ENCODE data around the gene ENAM. TPM values are rescaled to one million over a fixed set of nuclear protein-coding genes. Genes with fewer than 3 reads are reported as not detected.
"Not testable (repeated sequence)": the region's sequence is repeated elsewhere in the genome, so short reads cannot be mapped to it uniquely, and the experiment has no call there.

The ENAM gene
- total and polyA plus RNA-seq, 4 donors: 0.19 TPM; not detected in 3

GRCh38 chr4:70678383-70678999, 49.9 kb downstream of the ENAM start:
- H3K4me3 ChIP-seq (ENCODE audit: low read length in 2 of 2): no peak overlapping the region
- no peak for DNase-seq
- intact Hi-C loops (cut with DNase I): no loop called here
- H3K27me3 ChIP-seq (ENCODE audit: control insufficient read depth in 1 of 2, insufficient read depth in 2 of 2, low read length in 1 of 2): no peaks in the 10 kb centered on the region
- no peaks in the 10 kb centered on the region for H3K36me3 ChIP-seq (ENCODE audit: control insufficient read depth in 1 of 2, insufficient read depth in 2 of 2, low read length in 1 of 2)
- no peaks in the 10 kb centered on the region for H3K4me1 ChIP-seq (ENCODE audit: control insufficient read depth in 1 of 2, insufficient read depth in 2 of 2, low read length in 2 of 2)
- WGBS, 2 donors: 92 to 94% methylated on average over 1 of the region's 1 CpG
- no peak overlapping the region for H3K27ac ChIP-seq (ENCODE audit: low read depth in 1 of 2, low read length in 2 of 2)
- no peak for ATAC-seq (ENCODE audit: low FRiP score)
- H3K9me3 ChIP-seq (ENCODE audit: control insufficient read depth, low read length): no peaks in the 10 kb centered on the region

DNA sequence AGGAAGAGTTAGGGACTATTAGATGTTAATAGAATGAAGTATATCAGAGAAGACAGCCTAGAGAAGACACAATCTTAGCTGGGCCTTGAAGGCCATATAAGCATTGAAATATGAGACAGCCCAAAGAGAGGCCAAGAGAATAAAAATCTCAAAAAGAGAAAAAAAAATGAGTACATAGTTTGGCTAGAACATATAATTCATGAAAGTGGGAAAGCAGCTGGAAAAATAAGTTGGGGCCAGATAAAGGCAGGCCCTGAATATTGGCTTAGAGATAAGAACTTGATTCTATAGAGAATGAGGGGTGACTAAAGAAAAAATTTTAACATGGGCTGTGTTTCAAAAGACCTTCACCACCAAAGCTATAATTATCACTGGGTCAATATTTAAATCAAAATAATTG, 52.4 kb downstream of the ENAM start:
- Histone ChIP-seq H3K9me3 (ENCODE audit: control insufficient read depth, low read length) (no peaks in the 10 kb centered on the region), H3K27me3 (ENCODE audit: control insufficient read depth in 1 of 2, insufficient read depth in 2 of 2, low read length in 1 of 2) (no peaks in the 10 kb centered on the region), H3K27ac (ENCODE audit: low read depth in 1 of 2, low read length in 2 of 2) (no peak overlapping the region), H3K36me3 (ENCODE audit: control insufficient read depth in 1 of 2, insufficient read depth in 2 of 2, low read length in 1 of 2) (no peaks in the 10 kb centered on the region), H3K4me3 (ENCODE audit: low read length in 2 of 2) (no peak overlapping the region), H3K4me1 (ENCODE audit: control insufficient read depth in 1 of 2, insufficient read depth in 2 of 2, low read length in 2 of 2) (no peaks in the 10 kb centered on the region)
- DNase-seq (no peak), ATAC-seq (ENCODE audit: low FRiP score) (no peak)
- intact Hi-C loops (cut with DNase I): loop anchor here in 1 of 2 donors (10.0 kb wide), 1 partner anchor 314 kb away; the partner anchor contains the start of gene DCK

DNA sequence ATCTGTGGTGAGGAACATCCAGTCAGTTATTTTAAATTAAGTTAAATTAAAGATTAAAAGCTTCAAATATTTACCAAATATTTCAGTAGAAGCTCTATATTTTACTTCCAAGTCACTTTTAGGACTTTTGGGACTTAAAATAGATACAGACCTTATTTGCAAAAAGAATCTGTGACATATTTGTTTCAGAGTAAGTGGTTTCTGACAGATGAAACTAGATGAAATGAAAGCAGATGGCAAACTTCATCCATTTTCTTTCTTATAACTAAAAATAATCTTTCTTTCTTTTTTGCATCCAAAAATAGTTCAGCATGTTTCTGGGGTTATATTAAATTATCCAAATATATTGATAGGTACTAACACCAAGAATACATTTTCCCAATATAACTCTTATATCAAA, 53.2 kb downstream of the ENAM start:
- no peaks in the 10 kb centered on the region for H3K9me3 ChIP-seq (ENCODE audit: control insufficient read depth, low read length)
- intact Hi-C loops (cut with DNase I): loop anchor here in 1 of 2 donors (10.0 kb wide), 1 partner anchor 313 kb away; the partner anchor contains the start of gene DCK
- H3K27ac ChIP-seq (ENCODE audit: low read depth in 1 of 2, low read length in 2 of 2): no peak overlapping the region
- ATAC-seq (ENCODE audit: low FRiP score) (no peak), DNase-seq (no peak)
- no peak overlapping the region for H3K4me3 ChIP-seq (ENCODE audit: low read length in 2 of 2)
- H3K4me1 ChIP-seq (ENCODE audit: control insufficient read depth in 1 of 2, insufficient read depth in 2 of 2, low read length in 2 of 2): no peaks in the 10 kb centered on the region
- no peaks in the 10 kb centered on the region for H3K36me3 ChIP-seq (ENCODE audit: control insufficient read depth in 1 of 2, insufficient read depth in 2 of 2, low read length in 1 of 2)
- H3K27me3 ChIP-seq (ENCODE audit: control insufficient read depth in 1 of 2, insufficient read depth in 2 of 2, low read length in 1 of 2): no peaks in the 10 kb centered on the region

DNA sequence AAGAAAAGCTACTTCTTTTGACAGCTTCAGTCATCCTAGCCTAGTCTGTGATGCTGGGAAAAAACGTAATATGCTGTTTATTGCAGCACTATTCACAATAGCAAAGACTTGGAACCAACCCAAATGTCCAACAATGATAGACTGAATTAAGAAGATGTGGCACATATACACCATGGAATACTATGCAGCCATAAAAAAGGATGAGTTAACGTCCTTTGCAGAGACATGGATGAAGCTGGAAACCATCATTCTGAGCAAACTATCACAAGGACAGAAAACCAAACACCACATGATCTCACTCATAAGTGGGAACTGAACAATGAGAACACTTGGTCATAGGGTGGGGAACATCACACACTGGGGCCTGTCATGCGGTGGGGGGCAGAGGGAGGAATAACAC, 53.6 kb downstream of the ENAM start:
- H3K36me3 ChIP-seq (ENCODE audit: control insufficient read depth in 1 of 2, insufficient read depth in 2 of 2, low read length in 1 of 2); ATAC-seq (ENCODE audit: low FRiP score); H3K4me3 ChIP-seq (ENCODE audit: low read length in 2 of 2); DNase-seq; H3K4me1 ChIP-seq (ENCODE audit: control insufficient read depth in 1 of 2, insufficient read depth in 2 of 2, low read length in 2 of 2); H3K27ac ChIP-seq (ENCODE audit: low read depth in 1 of 2, low read length in 2 of 2); H3K27me3 ChIP-seq (ENCODE audit: control insufficient read depth in 1 of 2, insufficient read depth in 2 of 2, low read length in 1 of 2); H3K9me3 ChIP-seq (ENCODE audit: control insufficient read depth, low read length): not testable (repeated sequence)
- intact Hi-C loops (cut with DNase I): loop anchor here in 1 of 2 donors (10.0 kb wide), 1 partner anchor 313 kb away; the partner anchor contains the start of gene DCK
- 74 to 76% methylated on average over 3 of the region's 3 CpGs for WGBS, 2 donors

- no peak for ATAC-seq (ENCODE audit: low FRiP score)
Observed at GRCh38 chr4:70687392-70687791, 58.8 kb downstream of the ENAM start.

DNA sequence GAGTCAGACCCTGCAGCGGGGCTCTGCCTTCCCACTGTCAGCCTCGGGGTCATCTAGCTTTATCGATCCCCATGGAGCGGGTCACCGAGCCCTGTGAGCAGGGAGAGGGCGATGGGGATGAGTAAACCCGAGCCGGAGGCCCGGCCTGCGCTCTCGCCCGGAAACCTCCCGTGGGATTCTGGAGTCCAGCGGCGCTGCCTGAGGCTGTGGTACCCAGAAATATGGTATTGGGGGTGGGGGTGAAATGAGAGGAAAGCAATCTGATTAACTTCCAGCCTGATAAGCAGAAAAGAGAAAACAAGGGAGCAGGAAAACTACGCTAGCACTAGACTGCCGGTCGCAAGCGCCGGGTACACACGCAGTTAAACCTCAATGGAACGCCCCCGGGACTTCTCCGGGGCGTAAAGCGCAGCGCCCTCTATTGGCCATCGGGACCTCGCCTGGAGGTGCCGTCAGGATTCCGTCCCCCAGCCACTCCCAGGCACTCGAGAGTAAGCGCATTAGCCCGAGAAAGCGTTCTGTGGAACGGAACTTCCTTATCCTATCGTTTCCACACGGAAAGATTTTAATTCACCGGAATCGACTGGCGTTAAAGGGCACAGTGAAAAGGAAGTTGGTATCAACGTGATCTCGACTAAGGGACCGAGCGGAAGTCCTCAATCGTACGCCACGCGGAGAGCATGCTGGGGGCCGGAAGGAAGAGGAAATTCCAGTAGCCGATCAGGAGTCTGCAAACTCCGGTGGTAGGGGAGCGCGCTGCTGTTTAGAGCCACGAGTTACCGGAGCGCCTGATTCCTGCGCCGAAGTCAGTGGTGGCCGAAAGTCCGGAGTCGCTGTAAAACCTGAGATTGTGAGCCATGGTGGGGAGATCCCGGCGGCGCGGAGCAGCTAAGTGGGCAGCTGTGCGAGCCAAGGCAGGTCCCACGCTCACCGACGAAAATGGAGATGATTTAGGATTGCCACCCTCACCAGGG, 59.6 kb downstream of the ENAM start, which contains the start of gene UTP3:
UTP3 (plus strand) TSS at position 712 of the 974 bp plus-strand sequence; CDS start at position 858, 146 bp downstream.
- DNase-seq (peak; percentile 97 to 98), ATAC-seq (ENCODE audit: low FRiP score) (peak; percentile 99)
- no peaks in the 10 kb centered on the region for H3K27me3 ChIP-seq (ENCODE audit: control insufficient read depth in 1 of 2, insufficient read depth in 2 of 2, low read length in 1 of 2)
- WGBS, 2 donors: 0% methylated on average over 70 of the region's 70 CpGs
- intact Hi-C loops (cut with DNase I): loop anchor here (2.0 to 10.0 kb wide), 4 partner anchors 17 to 307 kb away; partner anchors contain the start of gene DCK (in 1 of the 2)
- H3K9me3 ChIP-seq (ENCODE audit: control insufficient read depth, low read length): no peaks in the 10 kb centered on the region
- peaks cover 0 to 5% of the 10 kb centered on the region in 2 donors for H3K4me1 ChIP-seq (ENCODE audit: control insufficient read depth in 1 of 2, insufficient read depth in 2 of 2, low read length in 2 of 2)
- peak within 1 kb of the TSS; percentile 79 to 94 for H3K4me3 ChIP-seq (ENCODE audit: low read length in 2 of 2)
- peak within 1 kb of the TSS; percentile 90 to 98 for H3K27ac ChIP-seq (ENCODE audit: low read depth in 1 of 2, low read length in 2 of 2)
- H3K36me3 ChIP-seq (ENCODE audit: control insufficient read depth in 1 of 2, insufficient read depth in 2 of 2, low read length in 1 of 2): no peaks in the 10 kb centered on the region

More at GRCh38 chr4:70687392-70687791, 58.8 kb downstream of the ENAM start:
- Histone ChIP-seq H3K4me3 (ENCODE audit: low read length in 2 of 2) (peak overlapping the region; percentile 68 to 94), H3K36me3 (ENCODE audit: control insufficient read depth in 1 of 2, insufficient read depth in 2 of 2, low read length in 1 of 2) (no peaks in the 10 kb centered on the region), H3K4me1 (ENCODE audit: control insufficient read depth in 1 of 2, insufficient read depth in 2 of 2, low read length in 2 of 2) (peaks cover 0 to 5% of the 10 kb centered on the region in 2 donors), H3K27ac (ENCODE audit: low read depth in 1 of 2, low read length in 2 of 2) (peak overlapping the region; percentile 90 to 98), H3K9me3 (ENCODE audit: control insufficient read depth, low read length) (no peaks in the 10 kb centered on the region), H3K27me3 (ENCODE audit: control insufficient read depth in 1 of 2, insufficient read depth in 2 of 2, low read length in 1 of 2) (no peaks in the 10 kb centered on the region)
- DNase-seq: peak in 1 of 2 donors; percentile 56
- intact Hi-C loops (cut with DNase I): loop anchor here (5.0 to 10.0 kb wide), 3 partner anchors 35 to 307 kb away; partner anchors contain the start of gene DCK (in 1 of the 2)
- WGBS, 2 donors: 69 to 72% methylated on average over 13 of the region's 13 CpGs

DNA sequence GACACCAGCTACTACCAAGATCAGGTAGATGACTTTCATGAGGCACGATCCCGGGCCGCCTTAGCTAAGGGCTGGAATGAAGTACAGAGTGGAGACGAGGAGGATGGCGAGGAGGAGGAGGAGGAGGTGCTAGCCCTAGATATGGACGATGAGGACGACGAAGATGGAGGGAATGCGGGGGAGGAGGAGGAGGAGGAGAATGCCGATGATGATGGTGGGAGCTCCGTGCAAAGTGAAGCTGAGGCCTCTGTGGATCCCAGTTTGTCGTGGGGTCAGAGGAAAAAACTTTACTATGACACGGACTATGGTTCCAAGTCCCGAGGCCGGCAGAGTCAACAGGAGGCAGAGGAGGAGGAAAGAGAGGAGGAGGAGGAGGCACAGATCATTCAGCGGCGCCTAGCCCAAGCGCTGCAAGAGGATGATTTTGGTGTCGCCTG, 60.3 kb downstream of the ENAM start:
- 1% methylated on average over 19 of the region's 19 CpGs for WGBS, 2 donors
- peak overlapping the region in 1 of 2 donors; percentile 49 for H3K27ac ChIP-seq (ENCODE audit: low read depth in 1 of 2, low read length in 2 of 2)
- H3K27me3 ChIP-seq (ENCODE audit: control insufficient read depth in 1 of 2, insufficient read depth in 2 of 2, low read length in 1 of 2): no peaks in the 10 kb centered on the region
- no peak for DNase-seq
- H3K9me3 ChIP-seq (ENCODE audit: control insufficient read depth, low read length): no peaks in the 10 kb centered on the region
- peak overlapping the region; percentile 65 to 79 for H3K4me3 ChIP-seq (ENCODE audit: low read length in 2 of 2)
- no peaks in the 10 kb centered on the region for H3K36me3 ChIP-seq (ENCODE audit: control insufficient read depth in 1 of 2, insufficient read depth in 2 of 2, low read length in 1 of 2)
- intact Hi-C loops (cut with DNase I): loop anchor here (2.0 to 10.0 kb wide), 4 partner anchors 16 to 306 kb away; partner anchors contain the start of gene DCK (in 1 of the 2)
- H3K4me1 ChIP-seq (ENCODE audit: control insufficient read depth in 1 of 2, insufficient read depth in 2 of 2, low read length in 2 of 2): peaks cover 0 to 5% of the 10 kb centered on the region in 2 donors
- peak; percentile 15 for ATAC-seq (ENCODE audit: low FRiP score)

- H3K4me3 ChIP-seq (ENCODE audit: low read length in 2 of 2): no peak overlapping the region
- intact Hi-C loops (cut with DNase I): no loop called here
- WGBS, 2 donors: 75 to 79% methylated on average over 1 of the region's 1 CpG
- H3K27me3 ChIP-seq (ENCODE audit: control insufficient read depth in 1 of 2, insufficient read depth in 2 of 2, low read length in 1 of 2): no peaks in the 10 kb centered on the region
- DNase-seq: no peak
- H3K9me3 ChIP-seq (ENCODE audit: control insufficient read depth, low read length): no peaks in the 10 kb centered on the region
- no peaks in the 10 kb centered on the region for H3K36me3 ChIP-seq (ENCODE audit: control insufficient read depth in 1 of 2, insufficient read depth in 2 of 2, low read length in 1 of 2)
- no peak for ATAC-seq (ENCODE audit: low FRiP score)
- H3K4me1 ChIP-seq (ENCODE audit: control insufficient read depth in 1 of 2, insufficient read depth in 2 of 2, low read length in 2 of 2): peaks cover 0 to 5% of the 10 kb centered on the region in 2 donors
- no peak overlapping the region for H3K27ac ChIP-seq (ENCODE audit: low read depth in 1 of 2, low read length in 2 of 2)
Observed at GRCh38 chr4:70691661-70692060, 63.1 kb downstream of the ENAM start.
